ENCODE results near the gene SGSM2. TPM values are rescaled to one million over a fixed set of nuclear protein-coding genes. Genes with fewer than 3 reads are reported as not detected.
A peak's percentile ranks its signal among the peaks of the same experiment; 100 is the strongest.

The SGSM2 gene
- total and polyA plus RNA-seq, 8 donors, result 31.2 to 224 (median 56.0) TPM

DNA sequence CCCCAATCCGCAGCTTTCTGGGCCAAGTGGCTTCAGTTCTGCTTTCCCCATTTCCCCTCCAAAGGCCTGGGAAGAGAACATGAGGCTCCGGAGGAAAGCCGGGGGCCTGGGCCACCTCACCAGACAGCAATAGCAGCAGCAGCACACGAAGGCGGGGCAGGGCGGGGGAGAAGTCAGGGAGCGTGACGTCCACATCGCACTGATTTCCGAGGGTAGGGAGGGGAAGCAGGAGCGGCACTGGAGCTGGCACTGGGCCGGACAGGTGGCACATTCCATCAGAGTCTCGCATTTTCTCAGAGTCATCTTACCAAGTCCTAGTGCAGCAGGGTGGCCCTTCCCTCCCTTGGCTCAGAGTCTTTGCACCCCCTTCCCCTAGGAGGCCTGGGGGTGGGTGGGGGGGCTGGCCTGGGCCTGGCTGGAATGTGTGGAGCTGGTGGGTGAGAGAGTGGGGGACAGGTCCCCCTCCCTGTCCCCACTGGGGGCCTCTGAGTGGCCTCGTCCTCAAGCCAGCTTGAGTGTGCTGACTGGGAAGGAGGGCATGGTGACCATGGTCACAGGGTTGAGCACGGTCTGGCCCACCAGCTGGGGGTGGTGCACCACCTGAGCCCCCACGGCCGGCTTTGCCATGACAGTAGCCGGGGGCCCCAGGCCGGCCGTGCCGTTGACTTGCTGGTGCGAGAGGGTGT, 49.2 kb downstream of the SGSM2 start:
- H3K36me3 ChIP-seq, result peaks cover 29 to 46% (median 44%) of the 10 kb centered on the region in 4 donors
- WGBS, 5 donors, result 53 to 77% (median 64%) methylated on average over 17 to 22 of the region's 22 CpGs
- TF ChIP-seq EP300 (IDR thresholded peaks at IDR 0.05) (no peak), POLR2AphosphoS5 (IDR thresholded peaks at IDR 0.05) (peak in 2 of 3 donors; percentile 15 to 34), POLR2A (IDR thresholded peaks at IDR 0.05) (no peak)
- TF ChIP-seq, protein P1, sequence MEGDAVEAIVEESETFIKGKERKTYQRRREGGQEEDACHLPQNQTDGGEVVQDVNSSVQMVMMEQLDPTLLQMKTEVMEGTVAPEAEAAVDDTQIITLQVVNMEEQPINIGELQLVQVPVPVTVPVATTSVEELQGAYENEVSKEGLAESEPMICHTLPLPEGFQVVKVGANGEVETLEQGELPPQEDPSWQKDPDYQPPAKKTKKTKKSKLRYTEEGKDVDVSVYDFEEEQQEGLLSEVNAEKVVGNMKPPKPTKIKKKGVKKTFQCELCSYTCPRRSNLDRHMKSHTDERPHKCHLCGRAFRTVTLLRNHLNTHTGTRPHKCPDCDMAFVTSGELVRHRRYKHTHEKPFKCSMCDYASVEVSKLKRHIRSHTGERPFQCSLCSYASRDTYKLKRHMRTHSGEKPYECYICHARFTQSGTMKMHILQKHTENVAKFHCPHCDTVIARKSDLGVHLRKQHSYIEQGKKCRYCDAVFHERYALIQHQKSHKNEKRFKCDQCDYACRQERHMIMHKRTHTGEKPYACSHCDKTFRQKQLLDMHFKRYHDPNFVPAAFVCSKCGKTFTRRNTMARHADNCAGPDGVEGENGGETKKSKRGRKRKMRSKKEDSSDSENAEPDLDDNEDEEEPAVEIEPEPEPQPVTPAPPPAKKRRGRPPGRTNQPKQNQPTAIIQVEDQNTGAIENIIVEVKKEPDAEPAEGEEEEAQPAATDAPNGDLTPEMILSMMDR (IDR thresholded peaks at IDR 0.05), result no peak
- intact Hi-C loops (cut with DNase I; ENCODE audit: low total_unique reads), result no loop called here
- H3K4me3 ChIP-seq, result no peak overlapping the region
- DNase-seq, result peak; percentile 76 to 89
- H3K4me1 ChIP-seq, result peaks cover 35 to 80% (median 58%) of the 10 kb centered on the region in 4 donors
- no peaks in the 10 kb centered on the region for H3K9me3 ChIP-seq
- no peaks in the 10 kb centered on the region for H3K27me3 ChIP-seq
- peak overlapping the region in 3 of 5 donors; percentile 37 to 55 (median 39) for H3K27ac ChIP-seq

DNA sequence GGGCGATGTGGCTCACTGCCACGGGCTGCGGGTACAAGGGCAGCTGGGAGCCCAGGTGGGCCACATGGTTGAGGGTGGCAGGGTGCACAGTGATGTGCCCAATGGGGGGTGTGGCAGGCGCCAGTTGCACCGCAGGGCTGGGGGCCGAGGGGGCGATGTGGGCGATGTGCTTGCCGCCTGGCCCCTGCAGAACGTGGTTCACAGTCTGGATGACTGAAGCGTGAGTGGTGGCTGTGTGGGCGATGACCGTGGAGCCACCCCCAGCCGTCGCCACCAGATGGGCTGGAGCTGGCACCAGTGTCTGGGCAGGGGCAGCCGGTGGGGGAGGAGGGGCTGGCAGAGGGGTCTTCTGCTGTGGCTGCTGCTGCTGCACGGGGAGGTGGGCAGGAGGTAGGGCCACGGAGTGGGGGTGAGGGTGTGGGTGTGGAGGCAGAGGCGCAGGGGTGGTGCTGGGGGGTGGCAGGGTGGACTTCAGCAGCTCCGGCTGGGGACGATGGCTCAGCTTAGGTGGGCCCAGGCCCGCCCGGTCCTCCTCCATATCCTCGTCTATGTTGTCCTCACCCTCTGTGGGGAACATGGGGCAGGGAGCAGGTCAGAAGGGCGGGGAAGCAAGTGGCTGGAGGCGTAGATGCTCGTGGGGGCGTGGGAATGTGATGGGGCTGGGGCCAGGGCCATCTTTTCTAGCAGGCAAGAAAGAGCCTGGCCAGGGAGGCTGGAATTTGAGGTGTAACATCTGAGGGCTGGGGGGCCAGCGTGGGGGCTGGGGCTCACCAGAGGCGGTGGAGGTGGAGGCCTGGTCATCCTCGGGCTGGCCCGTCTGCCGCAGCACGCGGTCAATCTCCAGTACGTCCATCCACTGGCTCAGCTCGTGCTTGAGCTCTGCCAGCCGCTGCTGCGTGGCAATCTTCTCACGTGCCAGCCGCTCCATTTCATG, 50.1 kb downstream of the SGSM2 start:
- WGBS, 5 donors, result 89 to 92% (median 91%) methylated on average over 28 to 41 of the region's 41 CpGs
- Histone ChIP-seq H3K4me1 (peaks cover 39 to 85% (median 64%) of the 10 kb centered on the region in 4 donors), H3K27me3 (no peaks in the 10 kb centered on the region), H3K4me3 (no peak overlapping the region), H3K36me3 (peaks cover 29 to 43% (median 40%) of the 10 kb centered on the region in 4 donors), H3K27ac (peak overlapping the region in 1 of 5 donors; percentile 55), H3K9me3 (no peaks in the 10 kb centered on the region)
- TF ChIP-seq, protein P1 (IDR thresholded peaks at IDR 0.05), result no peak
- no peak for TF ChIP-seq POLR2A (IDR thresholded peaks at IDR 0.05)
- TF ChIP-seq EP300 (IDR thresholded peaks at IDR 0.05), result no peak
- TF ChIP-seq POLR2AphosphoS5 (IDR thresholded peaks at IDR 0.05), result no peak
- intact Hi-C loops (cut with DNase I; ENCODE audit: low total_unique reads), result no loop called here
- DNase-seq, result no peak

DNA sequence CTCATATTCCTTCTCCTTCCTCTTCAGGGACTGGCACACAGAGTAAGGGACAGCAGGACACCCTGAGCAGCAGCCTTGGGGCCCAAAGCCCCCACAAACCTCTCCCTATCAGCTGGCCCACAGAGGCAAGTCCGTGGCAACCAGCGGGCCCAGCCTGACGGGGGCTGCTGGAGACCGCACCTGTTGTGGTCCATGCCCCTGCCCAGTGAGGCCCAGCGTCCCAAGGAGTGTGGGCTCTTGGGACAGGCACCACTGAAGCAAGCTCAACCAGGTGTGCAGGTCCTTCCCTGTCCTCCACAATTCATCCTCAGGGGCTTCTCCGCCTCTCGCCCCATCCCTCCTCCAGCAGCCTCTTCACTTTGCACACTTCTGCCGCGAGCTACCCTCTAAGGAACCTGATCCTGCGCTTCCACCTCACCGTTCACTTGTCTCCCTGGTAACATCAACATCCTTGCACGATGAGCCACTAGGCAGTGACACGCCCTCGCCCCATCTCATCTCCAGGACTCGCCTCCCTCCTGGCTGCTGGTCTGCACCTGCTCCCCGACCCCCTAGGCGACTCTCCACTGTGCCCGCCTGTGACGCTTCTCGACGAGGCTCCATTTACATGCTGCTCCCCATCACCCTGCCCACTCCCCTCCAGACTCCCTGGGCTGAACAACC, 50.9 kb downstream of the SGSM2 start:
- TF ChIP-seq POLR2A (IDR thresholded peaks at IDR 0.05), result no peak
- no peak for TF ChIP-seq EP300 (IDR thresholded peaks at IDR 0.05)
- TF ChIP-seq, protein P1 (IDR thresholded peaks at IDR 0.05), result no peak
- TF ChIP-seq POLR2AphosphoS5 (IDR thresholded peaks at IDR 0.05), result no peak
- no peak overlapping the region for H3K4me3 ChIP-seq
- no peaks in the 10 kb centered on the region for H3K9me3 ChIP-seq
- H3K36me3 ChIP-seq, result peaks cover 29 to 43% (median 40%) of the 10 kb centered on the region in 4 donors
- WGBS, 5 donors, result 84 to 93% (median 88%) methylated on average over 18 to 21 of the region's 21 CpGs
- DNase-seq, result no peak
- H3K27ac ChIP-seq, result no peak overlapping the region
- H3K4me1 ChIP-seq, result peaks cover 32 to 78% (median 62%) of the 10 kb centered on the region in 4 donors
- intact Hi-C loops (cut with DNase I; ENCODE audit: low total_unique reads), result no loop called here
- H3K27me3 ChIP-seq, result no peaks in the 10 kb centered on the region

DNA sequence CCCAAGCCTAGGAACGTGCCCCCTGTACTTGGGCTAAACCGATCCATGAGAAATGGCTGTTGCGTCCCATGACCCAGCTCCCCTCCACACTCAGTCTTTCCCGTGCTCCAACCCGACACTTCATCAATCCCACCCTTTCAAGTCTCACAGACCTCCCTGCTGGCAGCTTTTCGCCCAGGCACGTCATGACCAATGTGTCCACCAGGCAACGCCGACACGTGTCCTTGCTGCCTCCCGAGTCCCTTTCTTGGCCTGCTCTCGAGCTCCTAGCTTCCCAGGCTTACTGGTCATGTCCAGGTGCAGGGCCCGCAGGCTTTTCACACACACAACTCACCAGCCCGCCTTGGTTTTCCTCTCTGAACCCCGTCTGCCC, 51.4 kb downstream of the SGSM2 start:
- WGBS, 5 donors, result 82 to 93% (median 90%) methylated on average over 15 of the region's 15 CpGs
- no peak for DNase-seq
- H3K36me3 ChIP-seq, result peaks cover 29 to 43% (median 39%) of the 10 kb centered on the region in 4 donors
- H3K4me3 ChIP-seq, result no peak overlapping the region
- peaks cover 30 to 73% (median 59%) of the 10 kb centered on the region in 4 donors for H3K4me1 ChIP-seq
- no peak for TF ChIP-seq POLR2AphosphoS5 (IDR thresholded peaks at IDR 0.05)
- intact Hi-C loops (cut with DNase I; ENCODE audit: low total_unique reads), result no loop called here
- no peaks in the 10 kb centered on the region for H3K27me3 ChIP-seq
- H3K9me3 ChIP-seq, result no peaks in the 10 kb centered on the region
- peak overlapping the region in 1 of 5 donors; percentile 99 for H3K27ac ChIP-seq

Data from stomach (tissue), 9 donors.